ENCODE data around the gene ITGB1. TPM values are rescaled to one million over a fixed set of nuclear protein-coding genes. Genes with fewer than 3 reads are reported as not detected.

The ITGB1 gene
- total and polyA plus RNA-seq, 9 of the 15 experiments (the other 6 are each of a cell fraction or from before 2014, with no cell fraction given): 40.2 to 194 (median 155) TPM

GRCh38 chr10:32960022-32960421 is 2.0 kb upstream of the ITGB1 start (continued):
- no peak for TF ChIP-seq RREB1 (CRISPR knock-in tag; IDR thresholded peaks at IDR 0.05)
- TF ChIP-seq GATAD2B (IDR thresholded peaks at IDR 0.05; ENCODE audit: borderline replicate concordance): peak; percentile 66; the same call in 1 of the 2 replicates
- no peak for TF ChIP-seq RNF2 (IDR thresholded peaks at IDR 0.05)
- TF ChIP-seq FOXO4 (CRISPR knock-in tag; IDR thresholded peaks at IDR 0.05): no peak
- TF ChIP-seq ZNF175 (CRISPR knock-in tag; IDR thresholded peaks at IDR 0.05; ENCODE audit: low read depth): no peak
- TF ChIP-seq ZNF311 (CRISPR knock-in tag; IDR thresholded peaks at IDR 0.05): no peak
- TF ChIP-seq THRAP3 (IDR thresholded peaks at IDR 0.05; ENCODE audit: borderline replicate concordance): no peak
- TF ChIP-seq HOMEZ (CRISPR knock-in tag; IDR thresholded peaks at IDR 0.05): no peak
- no peak for TF ChIP-seq MECOM (CRISPR knock-in tag; IDR thresholded peaks at IDR 0.05)
- TF ChIP-seq RFX7 (CRISPR knock-in tag; IDR thresholded peaks at IDR 0.05): no peak
- no peak for TF ChIP-seq SP2 (IDR thresholded peaks at IDR 0.05; ENCODE audit: extremely low read depth, low read depth, low read length, poor library complexity, severe bottlenecking)
- no peak for TF ChIP-seq TFAP4 (CRISPR knock-in tag; IDR thresholded peaks at IDR 0.05; ENCODE audit: borderline replicate concordance)
- no peak for TF ChIP-seq MXD1 (CRISPR knock-in tag; IDR thresholded peaks at IDR 0.05; ENCODE audit: borderline replicate concordance, poor library complexity, severe bottlenecking)
- no peak for TF ChIP-seq TRIM28 (IDR thresholded peaks at IDR 0.05)
- TF ChIP-seq ZFPM2 (CRISPR knock-in tag; IDR thresholded peaks at IDR 0.05): no peak
- TF ChIP-seq STAT5A (IDR thresholded peaks at IDR 0.05; ENCODE audit: borderline replicate concordance, low read length): peak; percentile 49; the same call in 1 of the 2 replicates
- no peak for TF ChIP-seq ZNF12 (CRISPR knock-in tag; IDR thresholded peaks at IDR 0.05)
- no peak for TF ChIP-seq POLR2B (IDR thresholded peaks at IDR 0.05; ENCODE audit: low read depth, partially characterized antibody)
- no peak for TF ChIP-seq NCOA6 (IDR thresholded peaks at IDR 0.05)
- TF ChIP-seq ZBTB7A (IDR thresholded peaks at IDR 0.05; ENCODE audit: borderline replicate concordance, control insufficient read depth, low read depth, low read length): no peak
